GM12872 (cell line): Measurements from ENCODE around the gene SPECC1.
A peak's percentile ranks its signal among the peaks of the same experiment; 100 is the strongest.

Experiments used
- CTCF ChIP-seq: IDR thresholded peaks from 3 replicates; pipeline ENCODE4 v1.5.1; 2011; ENCODE audit warnings: low read depth, mild to moderate bottlenecking, low read length, moderate library complexity; ENCODE audit not compliant: insufficient read depth

The SPECC1 gene

GRCh38 chr17:19996502-19996901 lies 12.7 kb upstream of the SPECC1 start:
- TF ChIP-seq CTCF, result no peak

GRCh38 chr17:20008242-20009051 lies 712 bp upstream of the SPECC1 start:
- TF ChIP-seq CTCF, result no peak

GRCh38 chr17:20009052-20009301 lies 182 bp upstream of the SPECC1 start:
- TF ChIP-seq CTCF, result no peak; the same call in 1 of the 3 replicates

- TF ChIP-seq CTCF, result peak; percentile 24; the same call in 2 of the 3 replicates
These were observed 1.1 kb downstream of the SPECC1 start for GRCh38 chr17:20010099-20010863.

GRCh38 chr17:20010936-20011335 lies 1.8 kb downstream of the SPECC1 start:
- no peak for TF ChIP-seq CTCF

- no peak for TF ChIP-seq CTCF
These were observed 2.9 kb downstream of the SPECC1 start for GRCh38 chr17:20012017-20012536.

GRCh38 chr17:20022701-20023100 lies 13.5 kb downstream of the SPECC1 start:
- no peak for TF ChIP-seq CTCF
